HG02885 (cell line): Measurements from ENCODE around the gene MAN2C1.
A peak's percentile ranks its signal among the peaks of the same experiment; 100 is the strongest.
"Not testable (repeated sequence)": the region's sequence is repeated elsewhere in the genome, so short reads cannot be mapped to it uniquely, and the experiment has no call there.

ENCODE experiments used
- ATAC-seq: cut with Tn5 transposase; IDR thresholded peaks from one replicate; pipeline ENCODE4 v1.9.1; 2021; ENCODE audit warnings: mild to moderate bottlenecking; ENCODE audit not compliant: unreplicated experiment, poor library complexity

Gene MAN2C1

DNA sequence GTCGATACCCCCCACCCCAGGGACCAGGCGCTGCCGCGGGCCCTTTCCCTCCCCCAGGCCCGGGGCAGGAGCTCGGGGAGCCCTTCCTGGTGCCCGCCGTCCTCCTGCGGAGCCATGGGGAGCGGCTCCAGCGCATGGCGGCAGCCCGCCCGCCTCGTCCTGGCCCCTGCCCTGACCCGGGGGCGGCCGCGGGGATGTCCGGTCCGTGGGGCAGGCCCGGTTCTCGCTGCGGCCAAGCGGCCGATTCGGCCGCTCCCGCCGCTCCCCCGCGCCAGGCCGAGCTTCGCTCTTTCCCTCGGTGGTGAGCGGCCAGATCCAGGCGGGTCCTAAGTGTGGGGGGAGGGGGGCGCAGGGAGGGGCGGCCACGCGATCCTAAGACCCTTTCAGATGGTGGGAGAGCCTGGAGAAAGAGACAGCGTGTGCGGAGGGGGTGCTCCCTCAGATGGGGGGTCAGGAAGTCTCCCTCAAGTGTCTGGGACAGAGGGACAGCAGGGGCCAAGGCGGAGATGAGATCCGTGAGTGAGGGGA is 20.3 kb downstream of the MAN2C1 start:
- no peak for ATAC-seq

DNA sequence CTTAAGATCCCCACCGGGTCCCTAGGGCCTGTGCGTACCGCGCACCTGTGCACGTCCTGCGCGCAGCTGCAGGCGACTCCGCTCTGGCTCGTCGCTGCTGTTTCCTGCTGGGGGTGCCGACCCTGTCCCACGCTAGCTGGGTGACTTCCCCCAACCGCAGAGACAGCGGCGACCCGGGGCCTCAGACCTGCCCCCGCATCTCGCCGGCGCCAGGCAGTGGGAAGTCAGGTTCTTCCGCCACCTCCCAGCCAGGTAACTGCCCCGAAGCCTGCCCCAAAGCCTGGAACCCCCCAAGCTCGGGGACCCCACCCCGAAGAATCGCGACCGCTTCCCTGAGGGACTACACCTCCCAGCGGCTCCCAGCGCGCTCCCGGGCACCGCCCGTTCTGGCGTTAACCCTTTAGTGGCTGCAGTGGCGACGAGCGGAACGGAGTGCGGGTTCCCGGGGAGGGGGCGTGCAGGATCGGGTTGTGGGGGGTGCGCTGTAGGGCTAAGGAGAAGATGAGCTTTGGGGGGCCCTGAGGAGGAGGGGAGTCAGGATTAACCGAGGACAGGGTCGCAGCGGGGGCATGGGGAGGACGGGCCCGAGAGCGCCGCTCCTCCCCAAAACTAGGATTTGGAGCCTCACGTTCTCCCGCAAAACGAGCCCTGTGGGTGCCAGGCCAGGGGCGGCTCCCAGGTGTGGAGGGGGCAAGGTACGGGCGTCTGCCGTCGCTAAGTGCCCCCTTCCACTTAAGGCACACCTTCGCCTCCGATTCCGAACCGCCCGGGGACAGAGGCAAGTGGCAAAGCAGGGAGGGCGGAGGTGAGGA is 21.0 kb downstream of the MAN2C1 start:
- ATAC-seq, result peak; percentile 48

DNA sequence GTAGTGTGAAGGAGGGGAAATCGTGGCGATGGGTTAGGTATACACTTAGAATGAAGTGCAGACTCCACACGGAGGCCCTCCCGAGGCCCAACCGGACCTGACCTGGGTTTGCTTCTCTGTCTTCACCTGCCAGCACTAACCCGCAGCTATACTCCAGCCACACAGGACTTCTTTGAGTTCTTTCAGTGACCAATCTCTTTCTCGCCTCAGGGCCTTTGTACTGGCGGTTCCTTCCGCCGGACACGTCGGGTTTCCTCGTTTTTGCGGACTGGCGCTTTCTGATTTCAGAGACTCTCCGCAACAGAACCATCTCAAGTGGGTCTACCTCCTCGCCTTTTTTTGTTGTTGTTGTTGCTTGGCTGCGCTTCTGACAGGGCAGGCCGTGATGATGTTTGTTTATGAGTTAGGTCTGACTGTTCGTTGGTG is 21.6 kb downstream of the MAN2C1 start, which contains the start of gene NEIL1:
NEIL1 (plus strand) TSS at position 244 of the 426 bp plus-strand sequence. CDS start 1,867 bp downstream, outside the sequence.
- no peak for ATAC-seq

DNA sequence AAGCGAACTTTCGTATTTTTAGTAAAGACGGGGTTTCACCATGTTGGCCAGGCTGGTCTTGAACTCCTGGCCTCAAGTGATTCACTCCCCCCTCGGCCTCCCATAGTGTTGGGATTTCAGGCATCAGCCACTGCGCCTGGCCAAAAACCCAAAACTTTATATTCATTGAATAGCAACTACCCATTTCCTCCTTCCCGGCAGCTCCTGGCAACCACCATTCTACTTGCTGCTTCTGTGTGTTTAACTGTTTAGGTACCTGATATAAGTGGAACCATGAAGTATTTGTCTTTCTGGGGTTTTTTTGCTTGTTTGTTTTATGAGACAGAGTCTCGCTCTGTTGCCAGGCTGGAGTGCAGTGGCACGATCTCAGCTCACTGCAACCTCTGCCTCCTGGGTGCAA is 24.5 kb downstream of the MAN2C1 start:
- ATAC-seq, result not testable (repeated sequence)

DNA sequence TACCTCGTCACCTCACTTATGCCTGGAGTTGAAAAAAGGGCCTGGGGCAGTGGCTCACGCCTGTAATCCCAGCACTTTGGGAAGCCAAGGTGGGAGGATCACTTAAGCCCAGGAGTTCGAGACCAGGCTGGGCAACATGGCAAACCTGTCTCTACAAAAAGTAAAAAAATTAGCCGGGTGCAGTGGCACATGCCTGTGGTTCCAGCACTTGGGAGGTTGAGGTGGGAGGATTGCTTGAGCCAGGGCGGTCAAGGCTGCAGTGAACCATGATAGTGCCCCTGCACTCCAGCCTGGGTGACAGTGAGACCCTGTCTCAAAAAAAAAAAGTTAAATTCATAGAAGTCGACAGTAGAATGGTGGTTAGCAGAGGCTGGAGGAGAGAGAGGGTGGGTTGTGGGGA is 26.2 kb downstream of the MAN2C1 start:
- ATAC-seq, result no peak

DNA sequence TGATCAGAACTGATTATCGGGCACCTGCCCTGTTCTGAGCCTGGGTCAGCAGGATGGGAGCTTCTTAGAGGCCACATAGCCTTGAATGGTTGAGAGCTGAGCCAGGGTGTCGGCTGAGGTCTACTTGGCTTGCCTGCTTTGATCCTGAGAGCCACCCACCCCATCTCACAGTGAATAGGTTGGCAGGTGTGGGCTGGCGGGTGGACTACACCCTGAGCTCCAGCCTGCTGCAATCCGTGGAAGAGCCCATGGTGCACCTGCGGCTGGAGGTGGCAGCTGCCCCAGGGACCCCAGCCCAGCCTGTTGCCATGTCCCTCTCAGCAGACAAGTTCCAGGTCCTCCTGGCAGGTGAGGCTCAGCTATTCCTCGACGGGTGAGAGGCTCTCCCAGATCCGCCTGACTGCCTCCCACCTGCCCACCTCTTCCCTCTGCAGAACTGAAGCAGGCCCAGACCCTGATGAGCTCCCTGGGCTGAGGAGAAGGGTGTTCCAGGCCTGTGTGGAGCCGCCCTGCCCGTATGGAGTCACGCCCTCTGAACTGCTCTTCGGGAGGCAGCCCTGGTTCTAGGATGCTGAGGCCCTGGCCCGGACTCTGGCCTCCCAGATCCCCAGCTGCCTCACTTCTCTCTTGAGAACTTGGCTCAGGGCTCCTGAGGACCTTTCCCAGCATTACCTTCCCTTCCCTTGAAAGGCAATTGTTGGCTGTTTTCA is 28.7 kb downstream of the MAN2C1 start:
- no peak for ATAC-seq

DNA sequence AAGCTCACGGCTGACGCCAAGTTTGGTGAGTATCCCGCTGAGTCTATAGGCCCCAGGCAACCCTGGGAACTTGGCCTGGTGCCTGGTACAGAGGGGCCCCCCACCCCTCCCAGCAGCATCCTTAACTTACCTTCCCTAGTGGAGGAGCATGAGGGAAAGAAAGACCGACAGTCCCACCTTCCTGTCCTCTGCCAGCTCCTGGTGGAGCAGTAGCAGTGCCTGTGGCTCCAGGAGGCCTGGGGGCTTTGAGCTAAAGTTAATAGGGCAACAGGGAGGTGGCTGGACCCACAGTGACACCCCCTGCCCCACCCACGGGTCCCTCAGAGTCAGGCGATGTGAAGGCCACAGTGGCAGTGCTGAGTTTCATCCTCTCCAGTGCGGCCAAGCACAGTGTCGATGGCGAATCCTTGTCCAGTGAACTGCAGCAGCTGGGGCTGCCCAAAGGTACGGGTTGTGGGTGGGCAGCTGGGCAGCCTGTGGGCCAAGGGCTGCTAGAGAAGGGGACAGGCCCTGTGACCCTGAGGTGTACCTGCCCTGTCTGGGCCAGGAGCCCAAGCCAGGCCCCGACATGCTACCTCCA is 29.7 kb downstream of the MAN2C1 start:
- no peak for ATAC-seq

DNA sequence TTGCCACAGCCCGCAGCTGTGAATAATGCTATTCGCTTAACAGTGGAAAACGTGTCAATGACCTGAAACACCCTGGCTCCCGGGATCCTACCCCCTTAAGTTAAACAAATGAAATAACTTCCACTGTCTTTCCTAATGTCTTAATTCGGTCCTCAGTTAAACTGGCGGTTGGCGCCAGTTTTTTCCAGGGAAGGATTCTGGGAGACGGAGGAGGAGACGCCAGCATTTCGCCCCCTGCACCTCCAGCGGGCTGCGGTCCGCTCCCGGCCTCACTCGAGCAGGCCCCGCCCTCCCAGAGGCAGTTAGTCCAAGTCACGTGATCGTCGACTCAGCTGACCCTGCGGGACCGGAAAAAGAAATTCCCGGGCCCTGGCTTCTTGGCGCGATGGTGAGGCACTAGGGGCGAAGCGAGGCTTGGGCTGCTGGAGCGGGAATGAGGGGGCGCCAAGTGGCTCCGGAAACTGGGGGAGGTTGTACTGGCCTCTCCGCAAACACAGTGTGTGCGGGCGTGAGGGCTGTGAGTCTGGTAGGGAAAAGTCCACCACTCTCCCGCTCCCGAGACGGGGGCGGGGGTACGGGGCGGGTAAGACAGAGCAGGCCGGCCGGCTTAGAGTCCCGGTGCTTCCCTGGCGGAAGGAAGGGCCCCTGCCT is 32.6 kb downstream of the MAN2C1 start, which contains the start of gene COMMD4:
COMMD4 (plus strand) TSS at position 359 of the 651 bp plus-strand sequence; CDS start at position 386, 27 bp downstream.
- no peak for ATAC-seq

DNA sequence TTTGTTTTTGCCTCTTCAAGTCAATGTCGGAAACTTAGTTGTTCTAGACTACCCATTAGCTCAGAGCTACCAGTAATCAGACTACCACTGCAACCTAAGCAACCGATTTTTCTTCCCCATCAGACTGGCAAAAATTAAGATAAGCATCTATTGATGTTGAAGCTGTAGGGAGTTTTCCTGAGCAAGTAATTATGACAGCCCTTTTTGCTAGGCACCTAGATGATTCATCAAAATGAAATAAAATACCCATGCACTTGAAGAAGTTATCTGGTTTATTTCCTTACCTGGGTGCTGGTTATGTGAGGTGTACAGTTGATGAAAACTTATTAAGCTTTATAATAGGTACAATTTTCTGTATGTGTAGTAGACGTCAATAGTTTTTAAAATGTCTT is 33.1 kb downstream of the MAN2C1 start:
- ATAC-seq, result no peak

DNA sequence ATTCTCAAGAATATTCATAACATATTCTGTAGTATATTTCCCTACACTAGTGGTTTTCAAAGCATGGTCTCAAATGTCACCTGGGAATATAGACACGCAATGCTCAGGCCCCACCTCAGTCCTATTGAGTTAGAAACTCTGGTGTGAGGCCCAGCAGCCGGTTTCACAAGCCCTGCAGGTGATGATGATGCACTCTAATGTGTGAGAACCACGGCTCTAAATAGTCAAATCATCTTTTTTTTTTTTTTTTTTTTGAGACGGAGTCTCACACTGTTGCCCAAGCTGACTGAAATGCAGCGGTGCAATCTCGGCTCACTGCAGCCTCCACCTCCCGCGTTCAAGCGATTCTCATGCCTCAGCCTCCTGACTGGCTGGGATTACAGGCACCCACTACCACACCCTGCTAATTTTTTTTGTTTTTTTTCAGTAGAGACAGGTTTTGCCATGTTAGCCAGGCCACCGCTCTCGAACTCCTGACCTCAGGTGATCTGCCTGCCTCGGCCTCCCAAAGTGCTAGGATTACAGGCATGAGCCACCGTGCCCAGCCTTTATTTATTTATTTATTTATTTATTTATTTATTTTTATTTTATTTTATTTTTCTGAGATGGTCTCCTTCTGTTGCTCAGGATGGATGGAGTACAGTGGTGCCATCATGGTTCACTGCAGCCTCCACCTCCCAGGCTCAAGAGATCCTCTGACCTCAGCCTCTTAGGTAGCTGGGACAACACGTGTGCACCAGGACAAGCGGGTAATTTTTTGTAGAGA is 34.6 kb downstream of the MAN2C1 start:
- not testable (repeated sequence) for ATAC-seq

DNA sequence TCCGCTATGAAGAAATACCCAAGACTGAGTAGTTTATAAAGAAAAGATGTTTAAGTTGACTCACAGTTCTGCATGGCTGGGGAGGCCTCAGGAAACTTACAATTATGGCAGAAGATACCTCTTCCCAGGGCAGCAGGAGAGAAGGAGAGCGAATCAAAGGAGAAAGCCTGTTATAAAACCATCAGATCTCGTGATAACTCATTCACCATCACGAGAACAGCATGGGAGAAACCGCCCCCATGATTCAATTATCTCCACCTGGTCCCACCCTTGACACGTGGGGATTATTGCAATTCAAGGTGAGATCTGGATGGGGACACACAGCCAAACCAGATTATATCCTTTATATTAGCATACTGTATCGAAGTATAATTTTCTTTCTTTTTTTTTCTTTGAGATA is 36.3 kb downstream of the MAN2C1 start:
- not testable (repeated sequence) for ATAC-seq

DNA sequence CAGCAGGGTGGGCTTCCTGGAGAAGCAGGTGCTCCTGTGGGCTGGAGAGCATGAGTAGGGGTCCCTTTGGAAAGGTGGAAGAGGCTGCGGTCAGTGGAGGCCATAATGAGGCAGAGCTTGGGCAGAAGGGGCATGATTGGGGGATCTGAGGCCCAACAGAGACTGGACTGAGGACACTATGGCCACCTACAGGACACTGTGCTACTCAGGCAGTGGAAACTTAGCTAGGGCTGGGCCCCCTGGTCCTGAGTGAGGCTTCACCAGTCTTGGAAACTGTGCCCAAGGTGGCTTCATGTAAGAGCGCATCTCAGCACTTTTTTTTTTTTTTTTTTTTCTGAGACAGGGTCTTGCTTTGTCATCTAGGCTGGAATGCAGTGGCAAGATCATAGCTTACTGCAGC is 38.8 kb downstream of the MAN2C1 start:
- no peak for ATAC-seq

DNA sequence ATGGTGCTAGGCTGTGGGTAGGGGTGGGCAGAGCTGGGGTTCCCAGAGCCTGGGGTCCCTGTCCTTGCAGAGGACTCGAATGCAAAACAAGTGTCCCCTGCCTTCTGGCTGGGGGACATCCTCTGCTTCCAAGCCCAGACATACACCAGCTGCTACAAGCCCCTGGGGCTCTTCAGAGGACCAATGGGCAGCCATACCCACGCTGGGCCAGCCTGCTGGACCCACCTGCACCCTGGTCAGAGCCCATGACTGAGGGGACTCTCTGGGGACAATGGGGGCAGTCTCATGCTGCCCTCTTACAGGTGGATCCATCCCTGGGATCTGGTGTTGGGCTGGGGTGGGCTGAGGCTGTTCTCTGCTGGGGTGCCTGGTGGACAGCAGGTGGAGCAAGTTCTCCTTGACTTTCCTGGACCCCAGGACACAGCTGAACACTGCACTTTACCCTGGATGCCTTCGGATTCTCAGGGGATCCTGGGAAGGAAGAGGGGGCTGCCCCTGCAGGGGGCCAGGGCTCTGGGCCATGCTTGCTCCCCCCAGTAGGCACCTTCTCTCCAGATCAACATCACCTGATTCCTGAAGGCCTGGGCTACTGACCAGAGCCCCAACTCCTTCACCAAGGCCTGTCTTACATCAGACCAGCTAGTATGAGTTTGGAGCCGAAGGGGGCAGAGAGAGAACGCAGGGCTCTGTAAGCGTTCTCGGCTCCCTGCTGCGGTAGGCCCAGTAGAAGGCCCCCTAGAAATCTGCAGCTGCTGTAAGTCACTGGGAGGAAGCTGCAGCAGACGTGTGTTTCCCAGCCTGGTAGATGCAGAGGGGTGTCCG is 39.7 kb downstream of the MAN2C1 start:
- no peak for ATAC-seq

DNA sequence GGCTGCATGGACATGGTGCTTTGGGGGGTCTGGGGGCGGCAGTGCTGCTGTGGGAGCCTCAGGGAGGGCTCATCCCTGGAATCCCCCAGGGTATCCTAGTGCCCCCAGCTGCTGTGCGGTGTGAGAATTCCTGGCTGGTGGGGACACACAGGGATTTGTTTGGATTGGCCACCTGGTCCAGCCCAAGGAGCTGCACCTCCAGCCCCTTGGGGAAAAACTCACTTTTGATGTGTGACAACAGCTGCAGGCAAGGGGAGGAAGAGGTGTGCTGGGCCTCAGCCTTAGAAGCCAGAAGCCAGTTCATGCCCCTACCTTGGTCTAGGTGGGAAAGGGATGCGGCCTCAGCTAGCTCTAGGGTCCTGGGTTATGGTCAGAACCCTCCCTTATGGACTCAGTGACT is 40.9 kb downstream of the MAN2C1 start:
- no peak for ATAC-seq

DNA sequence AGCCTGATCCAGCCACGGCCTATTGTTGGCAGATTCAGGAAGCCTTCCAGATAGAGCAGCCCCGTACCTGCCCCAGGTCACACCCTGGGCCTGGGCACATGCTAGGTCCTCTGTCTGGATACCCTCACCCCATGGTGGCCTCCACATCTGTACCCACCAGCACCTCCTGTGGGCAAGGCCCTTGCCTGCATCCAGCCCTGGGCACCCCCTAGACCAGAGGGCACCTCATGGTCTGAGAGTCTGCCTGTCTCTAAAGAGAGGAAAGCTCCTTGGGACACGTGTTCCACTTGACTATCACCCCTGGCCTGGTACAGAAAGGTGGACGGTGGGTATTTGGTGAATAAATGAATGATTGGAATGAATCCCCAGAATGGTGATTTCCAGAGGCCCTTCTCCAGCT is 41.4 kb downstream of the MAN2C1 start:
- no peak for ATAC-seq

DNA sequence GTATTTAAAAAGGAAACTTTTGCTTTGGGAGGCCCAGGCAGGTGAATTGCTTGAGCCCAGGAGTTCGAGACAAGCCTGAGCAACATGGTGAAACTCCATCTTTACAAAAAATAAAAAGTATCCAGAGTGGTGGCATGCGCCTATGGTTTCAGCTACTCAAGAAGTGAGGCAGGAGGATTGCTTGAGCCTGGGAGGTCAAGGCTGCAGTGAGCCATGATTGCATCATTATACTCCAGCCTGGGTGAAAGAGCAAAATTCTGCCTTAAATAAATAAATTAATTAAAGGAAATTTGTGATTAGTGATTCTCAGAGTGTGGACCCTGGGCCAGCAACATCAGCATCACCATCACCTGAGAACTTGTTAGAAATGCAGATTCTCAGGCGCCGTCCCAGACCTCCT is 42.5 kb downstream of the MAN2C1 start:
- no peak for ATAC-seq

DNA sequence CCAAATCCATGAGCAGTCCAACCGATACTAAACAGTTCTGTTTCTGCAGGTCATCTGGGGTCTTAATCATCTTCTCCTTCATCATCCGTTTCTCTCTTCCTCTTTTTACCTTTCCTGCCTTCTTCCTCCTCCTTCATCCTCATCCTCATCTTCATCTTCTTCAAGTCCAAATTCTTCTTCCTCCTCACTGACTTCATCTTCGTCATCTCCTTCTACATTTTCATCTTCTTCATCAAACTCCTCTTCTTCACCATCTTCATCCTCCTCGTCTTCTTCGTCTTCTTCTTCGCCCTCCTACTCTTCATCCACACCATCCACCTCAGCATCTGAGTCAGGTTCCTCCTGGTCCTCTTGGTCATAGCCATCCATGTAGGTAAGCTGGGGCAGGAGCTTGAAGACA is 46.7 kb downstream of the MAN2C1 start:
- no peak for ATAC-seq

DNA sequence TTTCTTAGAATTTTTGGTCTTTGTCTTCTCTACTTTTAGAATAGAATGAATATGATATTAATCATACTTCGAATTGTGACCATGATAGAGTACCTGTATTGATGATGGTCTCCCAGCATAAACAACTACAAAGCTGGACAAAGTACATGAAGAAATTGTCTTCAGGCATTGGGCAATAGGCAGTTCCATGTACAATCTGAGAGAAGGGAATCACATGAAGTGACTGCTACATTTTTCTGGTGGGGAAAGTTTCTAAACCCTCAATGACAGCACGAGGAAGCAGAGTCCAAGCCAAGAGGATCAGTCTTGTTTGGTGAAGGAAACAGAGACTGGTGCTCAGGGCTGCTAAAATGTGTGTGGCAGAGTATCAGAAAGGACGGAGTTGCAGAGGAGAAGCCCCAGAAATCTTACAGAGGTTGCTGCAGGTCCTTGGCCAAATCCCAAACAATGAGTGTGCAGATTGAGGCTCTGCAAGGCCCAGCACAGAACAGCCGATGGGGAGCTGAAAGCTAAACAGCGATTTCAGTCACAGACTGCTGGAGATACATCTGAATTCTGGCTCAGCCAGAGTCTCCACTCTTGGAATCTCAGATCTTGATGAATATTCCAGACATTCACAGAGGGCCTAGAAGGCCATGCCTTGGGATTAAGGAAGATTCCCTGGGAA is 49.0 kb downstream of the MAN2C1 start:
- ATAC-seq, result not testable (repeated sequence)
